ENCODE measurements around the gene LRP1-AS. TPM values are rescaled to one million over a fixed set of nuclear protein-coding genes. Genes with fewer than 3 reads are reported as not detected.

Gene LRP1-AS
- polyA plus RNA-seq, 3 donors from 2014 or later, result not detected

DNA sequence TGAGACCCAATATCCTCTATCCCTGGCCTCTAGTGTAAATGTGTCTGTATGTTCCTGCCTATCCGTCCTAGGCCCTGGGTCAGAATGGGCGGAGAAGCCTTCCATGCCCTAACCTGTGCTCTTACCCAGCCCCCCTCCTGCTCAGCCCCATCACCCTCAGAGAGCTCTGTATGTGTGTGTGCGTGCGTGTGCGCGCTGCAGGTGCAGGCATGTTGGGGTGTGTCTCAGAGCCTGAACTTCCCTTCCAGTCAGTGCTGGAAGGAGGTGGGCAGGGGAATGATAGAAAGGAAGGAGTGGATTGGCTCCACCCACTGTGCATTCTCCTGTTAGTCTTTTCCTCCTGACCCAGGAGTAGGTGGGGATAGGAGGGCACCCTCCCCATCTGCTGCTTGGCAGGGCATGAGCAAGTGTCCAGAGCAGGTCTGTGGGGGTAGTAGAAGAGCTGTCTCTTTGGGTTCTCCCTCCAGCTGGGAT lies 51.3 kb downstream of the LRP1-AS start:
- H3K27ac Mint-ChIP-seq, result peak overlapping the region in 2 of 6 donors; percentile 14 to 55
- peaks cover 12 to 32% (median 18%) of the 10 kb centered on the region in 3 donors for H3K36me3 Mint-ChIP-seq
- peaks cover 0 to 4% (median 1%) of the 10 kb centered on the region in 3 donors for H3K27me3 Mint-ChIP-seq (ENCODE audit: low read depth in 3 of 3)
- H3K9me3 Mint-ChIP-seq, result no peaks in the 10 kb centered on the region
- no peak for DNase-seq
- H3K4me1 Mint-ChIP-seq, result peaks cover 14 to 20% of the 10 kb centered on the region in 2 donors
- no peak overlapping the region for H3K4me3 Mint-ChIP-seq

- no peak for DNase-seq
Measured at GRCh38 chr12:57095440-57095839, 52.0 kb downstream of the LRP1-AS start.

More at GRCh38 chr12:57095440-57095839, 52.0 kb downstream of the LRP1-AS start:
- Mint-ChIP-seq H3K36me3 (peaks cover 12 to 32% (median 18%) of the 10 kb centered on the region in 3 donors), H3K9me3 (no peaks in the 10 kb centered on the region), H3K27ac (peak overlapping the region in 4 of 6 donors; percentile 31 to 62 (median 52)), H3K4me3 (no peak overlapping the region), H3K27me3 (ENCODE audit: low read depth in 3 of 3) (peaks cover 0 to 4% (median 2%) of the 10 kb centered on the region in 3 donors), H3K4me1 (peaks cover 14 to 24% of the 10 kb centered on the region in 2 donors)

Other genes starting within 250 kb of the LRP1-AS start
- gene SDR9C7, start 213.2 kb downstream of the LRP1-AS start, polyA plus RNA-seq, result not detected
- 1 to 10 TPM in 1 of 3 donors, under 1 TPM in 2; 0.14 to 1.9 (median 0.18) TPM for gene RDH16, start 190.0 kb downstream of the LRP1-AS start, polyA plus RNA-seq
- gene ZBTB39, start 141.1 kb downstream of the LRP1-AS start, polyA plus RNA-seq, result 1 to 10 TPM in 2 of 3 donors, not detected in 1; 1.1 to 2.6 TPM
- not detected for gene TAC3, start 131.1 kb downstream of the LRP1-AS start, polyA plus RNA-seq
- not detected for gene MYO1A, start 97.5 kb downstream of the LRP1-AS start, polyA plus RNA-seq
- gene NEMP1, start 68.8 kb downstream of the LRP1-AS start, polyA plus RNA-seq, result 1 to 10 TPM; 1.6 to 4.1 (median 2.6) TPM
- gene NAB2, start 58.5 kb downstream of the LRP1-AS start, polyA plus RNA-seq, result 1 to 10 TPM; 1.0 to 2.7 (median 1.3) TPM
- 10 to 100 TPM; 71.1 to 94.0 (median 89.1) TPM for gene STAT6, start 36.3 kb downstream of the LRP1-AS start, polyA plus RNA-seq
- gene LRP1, start 19.1 kb downstream of the LRP1-AS start, polyA plus RNA-seq, result under 1 TPM in 2 of 3 donors, not detected in 1; 0.08 to 0.22 TPM
- gene NXPH4, start 69.2 kb upstream of the LRP1-AS start, polyA plus RNA-seq, result not detected
- 10 to 100 TPM; 43.1 to 50.8 (median 49.3) TPM for gene SHMT2, start 82.1 kb upstream of the LRP1-AS start, polyA plus RNA-seq
- not detected for gene STAC3, start 103.6 kb upstream of the LRP1-AS start, polyA plus RNA-seq